GM23248 (cell line): ENCODE results near the gene EBF4. TPM values are rescaled to one million over a fixed set of nuclear protein-coding genes. Genes with fewer than 3 reads are reported as not detected.

Source experiments
- DNase-seq: peaks from one replicate; pipeline ENCODE4 v3.0.0-alpha.2; 2015
- H2AFZ ChIP-seq: fragments of 200-600 bp; sonication (generic); 2 replicates; pipeline ENCODE4 v1.6.1; 2016; ENCODE audit warnings: antibody characterized with exemption
- H3F3A ChIP-seq: fragments of 200-600 bp; sonication (generic); 2 replicates; pipeline ENCODE4 v1.6.1; 2016; ENCODE audit warnings: mild to moderate bottlenecking, antibody characterized with exemption, mixed run types; ENCODE audit not compliant: insufficient read depth
- H3K27ac ChIP-seq: fragments of 200-600 bp; sonication (generic); 2 replicates; pipeline ENCODE4 v1.5.1; 2016; ENCODE audit warnings: mild to moderate bottlenecking
- H3K27me3 ChIP-seq: fragments of 200-600 bp; sonication (generic); replicated peaks from 2 replicates; pipeline ENCODE4 v1.6.1; 2016; ENCODE audit warnings: mild to moderate bottlenecking; ENCODE audit not compliant: insufficient read depth
- H3K36me3 ChIP-seq: fragments of 200-600 bp; sonication (generic); 2 replicates; pipeline ENCODE4 v1.6.1; 2016; ENCODE audit warnings: low read depth, mild to moderate bottlenecking
- H3K4me1 ChIP-seq: fragments of 200-600 bp; sonication (generic); 2 replicates; pipeline ENCODE4 v1.6.1; 2016; ENCODE audit warnings: mild to moderate bottlenecking; ENCODE audit not compliant: insufficient read depth
- H3K4me2 ChIP-seq: fragments of 200-600 bp; sonication (generic); one replicate; pipeline ENCODE4 v1.6.1; 2016; ENCODE audit warnings: mild to moderate bottlenecking; ENCODE audit not compliant: unreplicated experiment
- H3K4me3 ChIP-seq: fragments of 200-600 bp; sonication (generic); 2 replicates; pipeline ENCODE4 v1.5.1; 2016; ENCODE audit warnings: mild to moderate bottlenecking
- H3K79me2 ChIP-seq: fragments of 200-600 bp; sonication (generic); 2 replicates; pipeline ENCODE4 v1.6.1; 2016; ENCODE audit warnings: mild to moderate bottlenecking; ENCODE audit not compliant: insufficient read depth
- H3K9ac ChIP-seq: fragments of 200-600 bp; sonication (generic); 2 replicates; pipeline ENCODE4 v1.6.1; 2016; ENCODE audit warnings: mild to moderate bottlenecking
- H3K9me2 ChIP-seq: fragments of 200-600 bp; sonication (generic); 2 replicates; pipeline ENCODE4 v1.6.1; 2016; ENCODE audit warnings: mixed run types, mild to moderate bottlenecking, moderate library complexity; ENCODE audit not compliant: insufficient read depth
- H3K9me3 ChIP-seq: fragments of 200-600 bp; sonication (generic); one replicate; pipeline ENCODE4 v1.6.1; 2017; ENCODE audit warnings: low read depth
- H4K20me1 ChIP-seq: fragments of 200-600 bp; sonication (generic); 2 replicates; pipeline ENCODE4 v1.6.0; 2016; ENCODE audit not compliant: insufficient read depth
- EZH2 ChIP-seq: fragments of 200-600 bp; sonication (generic); IDR thresholded peaks from 2 replicates; pipeline ENCODE4 v1.6.1; 2018; ENCODE audit warnings: antibody characterized with exemption, mild to moderate bottlenecking; ENCODE audit not compliant: insufficient read depth, poor library complexity, severe bottlenecking
- EZH2phosphoT487 ChIP-seq: fragments of 200-600 bp; sonication (generic); IDR thresholded peaks from 2 replicates; pipeline ENCODE4 v1.6.1; 2018; ENCODE audit warnings: antibody characterized with exemption, moderate library complexity, mild to moderate bottlenecking, low read depth; ENCODE audit not compliant: insufficient read depth
- WGBS, 2 experiments: methylation state at CpG; one replicate each; pipeline ENCODE4 v1.1.6; 2015 to 2017; ENCODE audit warnings: low lambda C conversion rate in 2 of 2, low coverage in 1 of 2; ENCODE audit errors: missing lambda C conversion rate in 2 of 2; 5-methylcytosine and 5-hydroxymethylcytosine counted together
- in situ Hi-C: fragments of 300-500 bp; cut with MboI; formaldehyde crosslinking; loops from 2 replicates; pipeline ENCODE4 v1.15.0; 2020
- polyA plus RNA-seq: library from polyadenylated mRNA; unstranded; fragments of >200 nt; fragmentation: Nextera tagmentation; extraction: Ambion mirVana; gene quantifications from 2 replicates; pipeline ENCODE4 v1.2.1, GENCODE V29; 2016
- total RNA-seq: library from RNA; depleted of rRNA; stranded (reverse); fragments of >200 nt; shearing (Covaris generic); gene quantifications from 2 replicates; pipeline ENCODE4 v1.2.3, GENCODE V29; 2014

EBF4 gene
- total and polyA plus RNA-seq, 2 experiments from 2014 or later: 0.36 TPM; not detected in 1

DNA sequence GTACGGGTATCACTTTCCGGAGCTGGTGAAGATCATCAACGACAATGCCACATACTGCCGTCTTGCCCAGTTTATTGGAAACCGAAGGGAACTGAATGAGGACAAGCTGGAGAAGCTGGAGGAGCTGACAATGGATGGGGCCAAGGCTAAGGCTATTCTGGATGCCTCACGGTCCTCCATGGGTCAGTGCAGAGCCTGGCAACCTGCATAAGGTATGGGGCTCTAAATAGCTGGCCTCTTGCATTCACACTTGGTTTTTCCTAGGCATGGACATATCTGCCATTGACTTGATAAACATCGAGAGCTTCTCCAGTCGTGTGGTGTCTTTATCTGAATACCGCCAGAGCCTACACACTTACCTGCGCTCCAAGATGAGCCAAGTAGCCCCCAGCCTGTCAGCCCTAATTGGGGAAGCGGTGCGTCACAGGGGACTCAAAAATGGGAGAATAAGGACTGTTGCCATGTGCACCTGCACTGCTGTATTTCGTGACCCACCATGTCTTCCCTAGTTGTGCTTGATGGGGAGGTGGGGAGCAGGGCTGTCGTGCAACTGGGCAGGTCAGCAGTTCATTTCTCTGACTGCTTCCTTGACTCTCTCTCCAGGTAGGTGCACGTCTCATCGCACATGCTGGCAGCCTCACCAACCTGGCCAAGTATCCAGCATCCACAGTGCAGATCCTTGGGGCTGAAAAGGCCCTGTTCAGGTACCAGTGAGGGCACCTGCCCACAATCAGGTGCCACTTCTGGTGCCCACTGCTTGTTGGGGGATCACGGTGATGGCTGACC is 37.1 kb upstream of the EBF4 start:
- H2AFZ ChIP-seq: no peak overlapping the region
- no peaks in the 10 kb centered on the region for H4K20me1 ChIP-seq
- 95 to 96% methylated on average over 17 of the region's 17 CpGs for WGBS, 2 experiments
- peaks cover 62% of the 10 kb centered on the region for H3K79me2 ChIP-seq
- H3K27ac ChIP-seq: no peak overlapping the region
- H3K9me3 ChIP-seq: no peaks in the 10 kb centered on the region
- TF ChIP-seq EZH2 (no peak), EZH2phosphoT487 (no peak)
- H3K9ac ChIP-seq: no peak overlapping the region
- H3K27me3 ChIP-seq: no peaks in the 10 kb centered on the region
- H3K4me1 ChIP-seq: peaks cover 4% of the 10 kb centered on the region; the same call in 1 of the 2 replicates
- in situ Hi-C loops: no loop called here
- H3F3A ChIP-seq: peaks cover 57% of the 10 kb centered on the region
- no peak overlapping the region for H3K4me2 ChIP-seq
- H3K9me2 ChIP-seq: no peaks in the 10 kb centered on the region
- no peak overlapping the region for H3K4me3 ChIP-seq
- H3K36me3 ChIP-seq: peaks cover 39% of the 10 kb centered on the region
- DNase-seq: no peak

DNA sequence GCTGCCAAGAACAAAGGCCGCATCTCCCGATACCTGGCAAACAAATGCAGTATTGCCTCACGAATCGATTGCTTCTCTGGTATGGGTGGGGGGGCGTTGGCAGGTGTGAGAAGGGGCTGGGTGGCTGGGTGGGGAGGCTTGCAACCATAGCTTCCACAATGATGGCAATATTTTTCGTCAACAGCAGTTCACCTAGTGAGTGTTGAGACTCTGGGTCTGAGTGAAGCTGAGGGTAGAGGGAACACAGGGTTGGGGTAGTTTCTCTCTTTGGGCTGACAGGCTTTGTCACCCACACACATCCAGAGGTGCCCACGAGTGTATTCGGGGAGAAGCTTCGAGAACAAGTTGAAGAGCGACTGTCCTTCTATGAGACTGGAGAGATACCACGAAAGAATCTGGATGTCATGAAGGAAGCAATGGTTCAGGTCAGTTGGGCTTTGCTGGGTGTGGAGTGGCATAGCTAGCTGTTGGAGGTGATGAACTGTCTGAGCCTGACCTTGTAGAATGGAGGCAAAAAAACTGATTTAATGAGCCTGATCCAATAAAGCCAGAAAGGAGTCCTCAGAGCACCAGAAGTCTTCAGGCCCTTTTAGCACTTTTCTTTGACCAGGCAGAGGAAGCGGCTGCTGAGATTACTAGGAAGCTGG is 36.0 kb upstream of the EBF4 start:
- Histone ChIP-seq H3K36me3 (peaks cover 43% of the 10 kb centered on the region), H3K79me2 (peaks cover 52% of the 10 kb centered on the region)

DNA sequence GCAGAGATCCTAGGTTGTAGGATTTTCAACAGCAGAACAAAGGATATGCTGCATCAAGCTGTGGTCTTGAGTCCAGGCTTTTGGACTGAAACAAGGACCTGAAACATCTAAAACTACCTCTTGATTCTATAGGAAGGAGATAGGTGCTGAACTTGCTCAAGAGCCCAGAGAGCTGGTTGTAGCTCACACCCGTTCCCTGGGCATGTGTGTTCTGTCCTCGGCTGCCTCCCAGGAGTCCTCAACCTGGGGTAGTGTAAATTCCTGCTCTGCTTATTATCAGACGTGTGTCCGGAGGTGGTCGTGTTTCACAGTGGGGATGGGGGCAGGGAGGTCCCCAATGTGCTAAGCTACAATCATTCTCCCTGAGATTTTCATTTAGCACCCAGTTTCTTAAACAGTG is 35.3 kb upstream of the EBF4 start:
- no peak overlapping the region for H2AFZ ChIP-seq
- no peak overlapping the region for H3K4me3 ChIP-seq
- DNase-seq: no peak
- H4K20me1 ChIP-seq: no peaks in the 10 kb centered on the region
- in situ Hi-C loops: no loop called here
- no peaks in the 10 kb centered on the region for H3K9me2 ChIP-seq
- 82 to 86% methylated on average over 5 of the region's 5 CpGs for WGBS, 2 experiments
- H3K36me3 ChIP-seq: peaks cover 46% of the 10 kb centered on the region
- H3K9ac ChIP-seq: no peak overlapping the region
- peaks cover 58% of the 10 kb centered on the region for H3K79me2 ChIP-seq
- no peaks in the 10 kb centered on the region for H3K4me1 ChIP-seq
- no peak for TF ChIP-seq EZH2phosphoT487
- no peak for TF ChIP-seq EZH2
- H3K9me3 ChIP-seq: no peaks in the 10 kb centered on the region
- peaks cover 56% of the 10 kb centered on the region for H3F3A ChIP-seq
- H3K4me2 ChIP-seq: no peak overlapping the region
- H3K27me3 ChIP-seq: no peaks in the 10 kb centered on the region
- no peak overlapping the region for H3K27ac ChIP-seq

More for the DNA sequence above, 36.0 kb upstream of the EBF4 start:
- TF ChIP-seq EZH2 (no peak), EZH2phosphoT487 (no peak)
- H3K9me2 ChIP-seq: no peaks in the 10 kb centered on the region
- 91 to 92% methylated on average over 11 to 12 of the region's 12 CpGs for WGBS, 2 experiments
- no peak overlapping the region for H3K27ac ChIP-seq
- no peaks in the 10 kb centered on the region for H3K9me3 ChIP-seq
- no peaks in the 10 kb centered on the region for H3K27me3 ChIP-seq
- no peaks in the 10 kb centered on the region for H3K4me1 ChIP-seq
- no peak overlapping the region for H3K9ac ChIP-seq
- H3F3A ChIP-seq: peaks cover 56% of the 10 kb centered on the region
- no peak overlapping the region for H3K4me3 ChIP-seq
- in situ Hi-C loops: no loop called here
- no peak overlapping the region for H2AFZ ChIP-seq
- H3K4me2 ChIP-seq: no peak overlapping the region
- no peak for DNase-seq
- H4K20me1 ChIP-seq: no peaks in the 10 kb centered on the region

DNA sequence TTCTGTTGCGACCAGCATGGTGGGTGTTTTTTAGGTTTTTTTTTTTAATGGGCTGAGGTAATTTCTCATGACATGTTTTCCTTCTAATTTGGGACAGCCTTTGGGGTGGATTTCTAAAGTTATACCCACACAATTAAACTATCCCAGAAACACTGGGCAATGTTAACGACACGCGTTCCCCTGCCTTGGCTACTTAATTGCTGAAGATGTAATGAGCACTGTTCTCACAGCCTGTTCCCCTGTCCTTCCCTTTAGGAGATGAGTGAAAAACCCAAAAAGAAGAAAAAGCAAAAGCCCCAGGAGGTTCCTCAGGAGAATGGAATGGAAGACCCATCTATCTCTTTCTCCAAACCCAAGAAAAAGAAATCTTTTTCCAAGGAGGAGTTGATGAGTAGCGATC is 34.9 kb upstream of the EBF4 start:
- H3F3A ChIP-seq: peaks cover 56% of the 10 kb centered on the region
- H3K4me1 ChIP-seq: no peaks in the 10 kb centered on the region
- H3K9ac ChIP-seq: no peak overlapping the region
- H3K9me2 ChIP-seq: no peaks in the 10 kb centered on the region
- no peaks in the 10 kb centered on the region for H4K20me1 ChIP-seq
- no peak overlapping the region for H2AFZ ChIP-seq
- WGBS, 2 experiments: 76 to 79% methylated on average over 5 of the region's 5 CpGs
- no peak overlapping the region for H3K27ac ChIP-seq
- no peak for TF ChIP-seq EZH2
- no peak for TF ChIP-seq EZH2phosphoT487
- H3K79me2 ChIP-seq: peaks cover 60% of the 10 kb centered on the region
- peaks cover 46% of the 10 kb centered on the region for H3K36me3 ChIP-seq
- H3K27me3 ChIP-seq: no peaks in the 10 kb centered on the region
- in situ Hi-C loops: no loop called here
- H3K4me2 ChIP-seq: no peak overlapping the region
- DNase-seq: no peak
- no peaks in the 10 kb centered on the region for H3K9me3 ChIP-seq
- H3K4me3 ChIP-seq: no peak overlapping the region
